ENCODE results near the gene EPB41L2.

- TF ChIP-seq, protein P1, sequence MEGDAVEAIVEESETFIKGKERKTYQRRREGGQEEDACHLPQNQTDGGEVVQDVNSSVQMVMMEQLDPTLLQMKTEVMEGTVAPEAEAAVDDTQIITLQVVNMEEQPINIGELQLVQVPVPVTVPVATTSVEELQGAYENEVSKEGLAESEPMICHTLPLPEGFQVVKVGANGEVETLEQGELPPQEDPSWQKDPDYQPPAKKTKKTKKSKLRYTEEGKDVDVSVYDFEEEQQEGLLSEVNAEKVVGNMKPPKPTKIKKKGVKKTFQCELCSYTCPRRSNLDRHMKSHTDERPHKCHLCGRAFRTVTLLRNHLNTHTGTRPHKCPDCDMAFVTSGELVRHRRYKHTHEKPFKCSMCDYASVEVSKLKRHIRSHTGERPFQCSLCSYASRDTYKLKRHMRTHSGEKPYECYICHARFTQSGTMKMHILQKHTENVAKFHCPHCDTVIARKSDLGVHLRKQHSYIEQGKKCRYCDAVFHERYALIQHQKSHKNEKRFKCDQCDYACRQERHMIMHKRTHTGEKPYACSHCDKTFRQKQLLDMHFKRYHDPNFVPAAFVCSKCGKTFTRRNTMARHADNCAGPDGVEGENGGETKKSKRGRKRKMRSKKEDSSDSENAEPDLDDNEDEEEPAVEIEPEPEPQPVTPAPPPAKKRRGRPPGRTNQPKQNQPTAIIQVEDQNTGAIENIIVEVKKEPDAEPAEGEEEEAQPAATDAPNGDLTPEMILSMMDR (IDR thresholded peaks at IDR 0.05): no peak
- no peak for TF ChIP-seq POLR2A (IDR thresholded peaks at IDR 0.05)
These were observed 135.7 kb downstream of the EPB41L2 start for GRCh38 chr6:130927305-130927704.

Data from Peyer's patch (tissue), 4 donors.